ENCODE results near the gene ACVRL1.
"Not testable (repeated sequence)": the region's sequence is repeated elsewhere in the genome, so short reads cannot be mapped to it uniquely, and the experiment has no call there.

ACVRL1 gene

DNA sequence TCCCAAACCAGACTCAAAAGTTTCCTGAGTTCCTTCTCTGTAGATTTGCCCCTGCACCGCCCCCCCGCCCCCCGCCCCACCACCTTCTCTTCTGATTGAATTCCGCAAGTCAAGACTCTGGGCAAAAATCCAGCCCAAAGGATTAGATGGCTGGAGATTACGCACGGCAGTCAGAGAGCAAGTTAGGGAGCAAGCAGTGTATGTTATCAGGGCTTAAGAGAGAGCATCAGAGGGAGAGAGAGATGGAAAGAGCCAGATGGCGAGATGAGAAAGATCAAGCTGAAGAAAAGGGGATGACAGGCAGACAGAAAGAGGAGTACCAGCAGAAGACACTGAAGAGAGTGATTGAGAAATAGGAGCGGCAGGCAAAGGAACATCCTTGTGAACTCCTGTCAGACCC lies 33.3 kb upstream of the ACVRL1 start:
- DNase-seq (ENCODE audit: low spot score) = no peak

GRCh38 chr12:51874486-51874885 lies 32.8 kb upstream of the ACVRL1 start:
- no peak for DNase-seq (ENCODE audit: low spot score)

DNA sequence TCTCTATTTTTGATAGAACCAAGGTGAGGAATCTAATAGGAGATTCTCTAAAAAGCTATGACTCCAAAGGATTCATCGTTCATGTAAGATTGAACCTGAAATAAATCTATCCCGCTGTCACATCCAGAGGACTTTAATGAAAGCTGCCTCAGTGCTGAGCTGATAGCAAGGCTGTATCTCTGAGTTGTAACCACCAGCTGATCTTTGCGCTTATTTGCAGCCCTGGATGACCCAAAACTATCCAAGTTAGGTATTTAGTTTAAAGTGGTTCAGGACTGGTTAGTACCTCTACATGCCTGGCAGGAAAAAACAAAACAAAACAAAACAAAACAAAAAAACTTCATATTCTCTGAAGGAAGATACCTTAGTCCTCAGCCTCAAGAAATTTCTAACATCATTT lies 28.2 kb upstream of the ACVRL1 start:
- no peak for DNase-seq (ENCODE audit: low spot score)

DNA sequence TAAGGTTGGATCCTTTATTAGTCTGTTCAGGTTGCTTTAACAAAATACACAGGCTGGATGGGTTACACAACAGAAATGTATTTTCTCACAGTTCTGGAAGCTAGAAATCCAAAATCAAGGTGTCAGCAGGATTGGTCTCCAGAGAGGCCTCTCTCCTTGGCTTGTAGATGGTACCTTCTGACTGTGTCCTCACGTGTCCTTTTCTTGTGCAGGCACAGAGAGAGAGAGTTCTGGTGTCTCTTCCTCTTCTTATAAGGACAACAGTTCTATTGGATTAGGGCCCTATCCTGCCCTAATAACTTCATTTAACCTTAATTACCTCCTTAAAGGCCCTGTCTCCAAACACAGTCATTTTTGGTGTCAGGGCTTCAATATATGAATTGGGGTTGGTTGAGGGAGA lies 24.0 kb upstream of the ACVRL1 start:
- DNase-seq (ENCODE audit: low spot score) = no peak

- DNase-seq (ENCODE audit: low spot score) = no peak
Observed at GRCh38 chr12:51883998-51884675, 23.2 kb upstream of the ACVRL1 start.

- DNase-seq (ENCODE audit: low spot score) = no peak
Observed at GRCh38 chr12:51884676-51885229, 22.6 kb upstream of the ACVRL1 start.

- DNase-seq (ENCODE audit: low spot score) = not testable (repeated sequence)
Observed at GRCh38 chr12:51885294-51886020, 21.8 kb upstream of the ACVRL1 start.

- DNase-seq (ENCODE audit: low spot score) = peak; percentile 82
Observed at GRCh38 chr12:51886021-51886710, 21.1 kb upstream of the ACVRL1 start.

DNA sequence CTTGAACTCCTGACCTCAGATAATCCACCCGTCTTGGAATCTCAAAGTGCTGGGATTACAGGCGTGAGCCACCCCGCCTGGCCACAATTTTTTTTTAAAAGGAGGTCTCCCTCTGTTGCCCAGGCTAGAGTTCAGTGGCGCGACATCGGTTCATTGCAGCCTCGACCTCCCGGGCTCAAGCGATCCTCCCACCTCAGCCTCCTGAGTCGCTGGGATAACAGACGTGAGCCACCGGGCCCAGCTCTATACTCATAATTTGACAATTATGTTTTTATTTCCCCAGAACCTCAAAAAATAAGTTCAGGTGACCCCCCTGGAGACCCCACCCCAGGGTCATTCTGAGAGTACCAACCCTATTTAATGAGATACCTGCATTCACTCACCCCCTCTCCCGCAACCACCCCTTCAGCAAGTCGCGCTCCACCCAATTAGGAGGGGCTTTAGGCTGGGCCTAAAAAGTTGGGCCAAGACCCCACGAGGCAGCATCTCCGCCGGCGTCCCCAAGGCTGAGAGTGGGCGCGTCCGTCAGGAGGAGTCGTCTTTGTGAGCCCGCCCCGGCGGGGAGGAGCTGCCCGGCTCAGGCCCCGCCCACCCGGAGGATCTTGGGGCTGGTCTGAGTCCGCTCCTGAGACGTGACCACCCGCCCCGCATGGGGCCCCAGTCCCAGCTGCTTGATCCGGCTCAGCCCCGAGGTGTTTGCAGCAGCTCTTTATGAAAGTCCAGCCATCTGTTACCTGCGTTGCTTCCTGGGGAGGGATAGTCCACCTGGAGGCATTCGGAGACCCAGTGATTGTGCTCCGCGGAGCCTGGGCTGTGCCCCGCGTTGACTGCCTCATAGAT lies 19.6 kb upstream of the ACVRL1 start, which contains the start of gene ANKRD33:
ANKRD33 (plus strand) TSS at position 628 of the 840 bp plus-strand sequence; CDS start at position 712, 84 bp downstream.
- no peak for DNase-seq (ENCODE audit: low spot score)

DNA sequence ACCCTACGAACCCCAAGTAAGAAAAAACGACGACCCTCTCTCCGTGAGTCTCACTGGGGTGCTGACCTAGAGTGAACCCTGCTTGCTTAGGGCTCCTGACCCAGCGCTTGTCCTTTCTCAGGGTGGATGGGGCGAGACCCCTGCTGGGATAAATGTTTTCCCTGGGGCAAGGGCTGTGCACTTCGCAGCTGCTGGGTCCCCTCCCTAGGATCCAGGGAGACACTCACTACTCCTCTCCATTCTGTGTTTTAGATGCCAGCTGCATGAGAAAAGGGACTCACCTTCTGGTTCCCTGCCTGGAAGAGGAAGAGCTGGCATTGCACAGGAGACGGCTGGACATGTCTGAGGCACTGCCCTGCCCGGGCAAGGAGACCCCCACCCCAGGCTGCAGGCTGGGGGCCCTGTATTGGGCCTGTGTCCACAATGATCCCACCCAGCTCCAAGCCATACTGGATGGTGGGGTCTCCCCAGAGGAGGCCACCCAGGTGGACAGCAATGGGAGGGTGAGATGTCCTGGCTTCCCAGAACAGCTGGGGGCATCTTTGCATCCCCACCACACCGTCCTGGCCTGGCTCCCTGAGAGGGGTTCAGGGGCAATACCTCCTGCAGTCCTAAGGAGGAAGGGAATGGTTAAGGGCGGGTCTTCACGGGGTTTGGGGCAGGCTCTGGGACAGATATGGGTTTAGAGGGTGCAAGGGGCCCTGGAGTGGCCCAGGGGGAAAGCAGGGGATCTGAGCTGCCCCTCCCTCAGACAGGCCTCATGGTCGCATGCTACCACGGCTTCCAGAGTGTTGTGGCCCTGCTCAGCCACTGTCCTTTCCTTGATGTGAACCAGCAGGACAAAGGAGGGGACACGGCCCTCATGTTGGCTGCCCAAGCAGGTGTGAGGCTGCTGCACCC lies 18.7 kb upstream of the ACVRL1 start:
- no peak for DNase-seq (ENCODE audit: low spot score)

- no peak for DNase-seq (ENCODE audit: low spot score)
Observed at GRCh38 chr12:51889216-51890132, 17.8 kb upstream of the ACVRL1 start.

DNA sequence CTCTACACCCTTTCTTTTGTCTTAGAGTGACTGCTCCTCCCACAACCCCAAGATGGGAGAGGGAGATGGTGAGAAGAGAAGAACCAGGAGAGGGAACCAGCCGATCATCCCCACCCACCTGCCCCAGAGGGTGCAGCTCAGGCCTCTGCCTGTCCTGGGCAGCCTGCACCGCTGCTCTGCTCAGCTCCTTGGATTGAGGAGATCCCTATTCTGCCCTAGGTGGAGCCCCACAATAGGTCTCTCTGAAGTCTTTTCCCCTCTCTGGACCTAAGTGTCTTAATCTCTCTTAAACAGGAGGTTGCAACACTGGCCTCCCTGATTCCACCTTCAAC lies 17.2 kb upstream of the ACVRL1 start:
- no peak for DNase-seq (ENCODE audit: low spot score)

GRCh38 chr12:51890511-51891171 lies 16.7 kb upstream of the ACVRL1 start:
- no peak for DNase-seq (ENCODE audit: low spot score)

DNA sequence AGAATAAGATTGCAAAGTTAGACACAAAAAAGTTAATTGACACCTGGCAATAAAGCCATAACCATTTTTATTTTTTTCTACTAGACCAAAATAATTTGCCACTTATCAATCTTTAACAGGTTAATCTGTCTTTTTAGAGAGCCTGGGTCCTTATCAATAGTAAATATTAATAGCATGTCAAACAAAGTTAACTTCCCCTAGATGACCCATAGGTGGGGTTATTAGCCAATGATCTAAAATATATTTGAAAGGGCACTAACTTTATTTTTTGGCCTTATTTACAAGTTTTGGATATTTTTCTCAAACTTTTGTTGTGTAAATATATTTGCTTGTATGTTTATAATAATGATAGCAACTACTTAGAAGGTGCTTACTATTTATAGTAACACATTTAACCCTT lies 15.5 kb upstream of the ACVRL1 start:
- no peak for DNase-seq (ENCODE audit: low spot score)

- no peak for DNase-seq (ENCODE audit: low spot score)
Observed at GRCh38 chr12:51893786-51894185, 13.5 kb upstream of the ACVRL1 start.

GRCh38 chr12:51895378-51896135 lies 11.7 kb upstream of the ACVRL1 start:
- no peak for DNase-seq (ENCODE audit: low spot score)

DNA sequence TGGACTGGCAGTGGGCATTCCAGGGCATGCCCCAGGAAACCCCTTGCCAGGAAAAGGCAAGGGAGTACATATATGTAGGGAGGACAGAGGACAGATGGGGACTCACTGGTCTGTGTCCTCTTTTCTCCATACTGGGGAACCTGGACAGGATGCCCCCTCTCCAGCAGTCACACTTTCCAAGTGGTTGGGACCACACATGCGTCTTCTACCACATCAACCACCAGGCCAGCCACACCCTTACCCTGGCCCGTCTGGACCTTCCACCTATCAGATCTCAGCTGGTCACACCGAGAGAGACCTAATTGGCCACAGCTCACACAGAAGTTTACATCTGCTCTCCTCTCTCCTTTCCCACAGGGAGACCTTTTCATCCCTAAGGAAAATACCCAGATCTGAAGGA lies 11.1 kb upstream of the ACVRL1 start:
- no peak for DNase-seq (ENCODE audit: low spot score)

DNA sequence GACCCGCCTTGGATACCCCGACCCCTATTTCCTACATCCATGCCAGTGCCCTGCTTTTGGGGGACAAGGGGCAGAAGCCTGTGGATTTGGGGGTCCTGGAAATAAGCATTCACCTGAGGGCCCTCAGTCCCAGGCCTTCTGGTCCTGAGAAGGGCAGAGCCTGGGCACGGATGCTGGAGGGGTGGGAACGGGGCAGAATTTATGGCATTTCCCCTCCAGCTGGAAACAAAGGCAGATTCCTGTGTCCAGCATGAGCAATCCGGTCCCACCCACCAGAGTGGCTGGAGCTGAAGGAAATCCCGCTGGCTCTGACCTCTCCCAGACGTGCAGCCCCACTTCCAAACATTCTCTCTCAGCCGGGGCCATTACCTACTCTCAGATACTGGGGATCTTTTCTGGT lies 10.1 kb upstream of the ACVRL1 start:
- no peak for DNase-seq (ENCODE audit: low spot score)

All from pons (tissue), 1 donor.